SK-N-DZ (cell line): ENCODE results near the gene ZBTB43.
A peak's percentile ranks its signal among the peaks of the same experiment; 100 is the strongest.

Source experiments
- DNase-seq: peaks from one replicate; pipeline ENCODE4 v3.0.0-alpha.2; 2015; ENCODE audit warnings: low spot score

ZBTB43 gene

DNA sequence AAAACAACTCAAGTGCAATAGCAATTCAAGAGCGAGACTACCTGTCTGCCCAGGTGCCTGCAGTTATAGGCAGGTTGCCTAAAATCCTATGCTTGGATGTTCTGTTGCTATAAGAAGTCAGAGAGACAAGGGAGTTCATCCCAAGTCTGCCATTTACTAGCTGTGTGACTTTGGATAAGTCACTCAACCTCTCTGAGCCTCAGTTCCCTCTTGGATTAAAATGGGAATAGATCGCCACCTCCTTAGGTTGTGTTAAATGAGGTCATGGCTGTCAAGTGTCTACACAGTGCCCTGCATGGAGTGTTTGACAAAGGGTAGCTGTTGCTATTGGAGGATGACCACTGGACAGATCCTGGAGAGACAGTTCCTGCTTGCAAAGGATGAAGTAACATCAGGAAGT is 54.3 kb downstream of the ZBTB43 start:
- no peak for DNase-seq

- DNase-seq = peak; percentile 70
Observed at GRCh38 chr9:126860077-126860756, 55.4 kb downstream of the ZBTB43 start, which contains the start of gene ZBTB34. Gene ZBTB34, plus strand, starts transcription at chr9:126860639. Its CDS starts 18,761 bp downstream, at chr9:126879400.

DNA sequence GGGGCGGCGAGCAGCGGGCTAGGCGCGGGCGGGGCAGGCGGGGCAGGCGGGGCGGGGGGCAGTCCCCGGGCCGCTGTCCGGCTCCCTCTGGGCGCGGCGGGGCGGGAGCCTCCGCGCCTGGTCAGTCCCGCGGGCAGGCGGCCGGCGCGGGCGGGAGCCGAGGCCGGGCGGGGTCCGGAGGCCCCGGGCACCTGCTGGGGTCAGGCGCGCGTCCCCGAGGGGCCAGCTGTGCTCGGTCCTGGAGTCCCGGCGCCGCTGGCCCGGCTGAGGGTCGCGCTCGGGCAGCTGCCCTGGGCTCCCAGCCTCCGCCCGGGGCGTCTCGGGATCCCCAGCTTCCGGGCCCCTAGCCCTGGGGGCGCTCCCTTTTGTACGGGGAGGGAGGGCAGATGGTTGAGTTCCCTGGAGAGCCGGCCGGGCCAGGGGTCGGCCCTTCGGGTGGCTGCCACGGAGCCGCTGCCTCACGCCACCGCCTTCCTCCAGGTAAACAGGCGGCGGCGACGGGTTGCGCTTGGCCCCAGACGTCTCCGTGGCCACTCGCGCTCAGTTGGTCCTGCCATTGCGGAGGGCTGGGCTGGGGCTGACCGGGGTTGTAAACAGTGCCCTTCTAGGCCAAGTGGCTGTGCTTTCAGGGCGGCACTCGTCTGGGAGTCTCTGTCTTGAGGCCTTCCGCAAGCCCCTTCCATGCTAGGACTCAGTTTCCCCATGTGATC is 56.1 kb downstream of the ZBTB43 start:
- DNase-seq = no peak

DNA sequence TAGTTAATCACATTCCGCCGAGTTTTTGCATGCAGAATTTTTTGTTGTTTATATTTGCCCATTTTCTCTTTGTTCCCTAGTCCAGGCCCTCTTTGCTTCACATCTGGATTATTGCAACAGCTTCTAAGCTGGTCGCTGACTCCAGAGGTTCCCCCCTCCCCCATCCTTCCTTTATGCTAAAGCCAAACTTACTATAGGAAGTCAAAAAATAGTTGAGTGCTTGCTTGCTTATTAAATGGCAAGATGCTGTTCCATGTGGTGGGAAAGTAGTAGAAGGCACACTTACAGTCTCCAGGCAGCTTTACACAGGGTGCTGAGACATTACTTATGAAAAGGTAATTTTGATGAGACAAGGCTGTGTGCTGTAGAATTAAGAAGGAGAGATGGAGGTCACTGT is 56.9 kb downstream of the ZBTB43 start:
- no peak for DNase-seq

DNA sequence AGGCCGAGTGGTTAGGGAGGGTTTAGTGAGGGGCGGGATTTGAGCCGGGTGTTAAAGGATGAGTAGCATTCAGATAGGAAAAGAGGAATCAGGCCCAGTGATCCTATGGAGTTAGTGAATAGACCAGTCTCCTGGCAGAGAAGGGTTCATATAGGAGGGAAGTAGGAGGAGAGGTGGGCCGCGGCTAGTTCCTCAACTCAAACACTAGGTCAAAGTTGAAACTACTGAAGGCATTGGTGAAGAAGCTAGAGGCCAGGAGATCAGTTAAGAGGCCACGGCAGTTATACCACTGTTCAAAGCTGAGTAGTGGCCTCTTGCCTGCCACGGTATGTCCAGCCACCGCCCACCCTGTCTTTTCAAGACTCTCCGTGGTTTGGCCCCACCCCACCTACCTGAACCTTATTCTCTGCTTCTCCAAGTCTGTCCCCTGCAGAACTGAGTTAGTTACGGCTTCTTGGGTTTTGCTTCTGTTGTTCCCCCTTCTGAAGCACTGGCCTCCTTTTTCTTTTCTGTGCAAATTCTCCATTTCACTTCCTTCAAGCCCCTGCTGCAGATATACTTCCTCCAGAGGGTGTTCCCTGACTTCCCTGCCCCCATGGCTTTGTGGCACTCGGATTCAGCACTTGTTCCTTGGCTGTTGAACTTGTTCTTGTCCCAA is 57.4 kb downstream of the ZBTB43 start:
- DNase-seq = no peak

- no peak for DNase-seq
Observed at GRCh38 chr9:126864771-126865170, 59.9 kb downstream of the ZBTB43 start.

- DNase-seq = no peak
Observed at GRCh38 chr9:126869368-126869767, 64.5 kb downstream of the ZBTB43 start.

- no peak for DNase-seq
Observed at GRCh38 chr9:126872516-126872915, 67.7 kb downstream of the ZBTB43 start.

- DNase-seq = no peak
Observed at GRCh38 chr9:126874546-126875314, 69.9 kb downstream of the ZBTB43 start.

DNA sequence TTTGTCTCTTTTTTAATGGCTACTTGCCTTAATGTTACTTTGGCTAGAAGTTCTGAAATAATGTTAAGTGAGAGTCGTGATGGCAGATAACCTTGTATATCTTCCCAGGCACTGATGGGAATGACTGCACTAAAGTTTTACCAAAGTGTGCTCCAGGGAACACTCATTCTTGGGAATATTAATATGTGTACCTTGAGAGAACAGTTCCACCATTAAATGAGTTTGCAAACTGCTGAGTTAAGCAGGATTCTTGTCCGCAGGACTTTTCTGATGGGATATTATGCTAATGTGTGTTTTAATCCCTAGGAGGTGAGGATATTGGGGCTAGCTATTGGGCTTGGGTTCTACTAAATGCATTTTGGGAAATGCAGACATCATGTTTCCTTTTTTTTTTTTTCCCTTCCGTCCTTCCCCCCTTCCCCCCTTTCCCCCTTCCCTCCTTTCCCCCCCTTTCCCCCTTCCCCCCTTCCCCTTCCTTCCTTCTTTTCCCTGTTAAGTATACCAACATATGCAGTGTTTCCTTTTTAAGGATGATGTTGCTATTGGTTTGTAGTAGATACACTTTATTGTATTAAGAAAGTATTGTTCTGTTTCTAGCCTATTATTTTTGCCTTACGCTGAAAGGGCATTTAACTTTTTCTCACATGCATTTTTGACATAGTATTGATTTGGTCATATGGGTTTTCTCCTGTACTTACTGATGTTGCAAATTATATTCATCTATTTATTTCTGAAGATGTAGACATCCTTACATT is 71.1 kb downstream of the ZBTB43 start:
- no peak for DNase-seq

- no peak for DNase-seq
Observed at GRCh38 chr9:126876531-126876930, 71.7 kb downstream of the ZBTB43 start.

DNA sequence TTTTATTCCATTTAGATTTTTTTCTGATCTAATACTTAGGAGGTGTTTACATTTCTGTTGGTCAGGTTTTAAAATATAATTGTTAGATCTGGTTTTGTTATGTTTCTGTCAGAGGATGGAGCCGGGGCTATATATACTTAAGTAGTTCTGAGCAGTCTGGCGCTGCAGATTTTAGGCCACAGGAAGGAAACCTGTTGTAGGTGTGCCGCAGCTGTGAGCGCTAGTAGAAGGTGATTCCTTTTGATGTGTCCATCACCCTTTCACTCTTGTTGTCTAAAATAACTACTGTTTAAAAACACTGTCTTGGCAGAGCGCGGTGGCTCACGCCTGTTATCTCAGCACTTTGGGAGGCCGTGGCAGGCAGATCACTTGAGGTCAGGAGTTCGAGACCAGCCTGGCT is 72.6 kb downstream of the ZBTB43 start:
- DNase-seq = no peak

DNA sequence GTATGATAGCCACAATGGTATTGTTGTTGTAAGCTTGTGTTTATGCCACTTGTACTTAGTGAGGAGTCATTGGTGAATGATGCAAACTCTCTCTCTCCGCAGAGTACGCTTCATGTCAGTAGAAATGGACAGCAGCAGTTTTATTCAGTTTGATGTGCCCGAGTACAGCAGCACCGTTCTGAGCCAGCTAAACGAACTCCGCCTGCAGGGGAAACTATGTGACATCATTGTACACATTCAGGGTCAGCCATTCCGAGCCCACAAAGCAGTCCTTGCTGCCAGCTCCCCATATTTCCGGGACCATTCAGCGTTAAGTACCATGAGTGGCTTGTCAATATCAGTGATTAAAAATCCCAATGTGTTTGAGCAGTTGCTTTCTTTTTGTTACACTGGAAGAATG is 74.4 kb downstream of the ZBTB43 start:
- no peak for DNase-seq

- no peak for DNase-seq
Observed at GRCh38 chr9:126880226-126880946, 75.5 kb downstream of the ZBTB43 start.

DNA sequence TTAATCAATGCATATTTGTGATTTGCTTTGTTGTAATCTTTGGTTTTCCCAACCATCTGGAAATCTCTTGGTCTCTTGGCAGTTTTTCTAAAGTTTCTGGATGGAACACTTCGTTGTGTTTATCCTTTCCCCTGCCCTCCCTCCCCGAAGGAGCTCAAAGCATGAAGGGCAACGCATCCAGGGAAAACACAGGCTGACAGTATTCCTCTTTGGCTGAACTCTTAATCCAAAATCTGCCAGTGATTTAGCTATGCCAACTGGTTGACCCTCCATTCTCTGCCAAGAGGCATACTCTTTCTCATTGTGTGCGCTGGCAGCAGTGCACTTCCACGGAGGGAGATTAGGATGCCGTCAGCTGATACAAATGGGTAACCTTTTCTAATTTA is 76.1 kb downstream of the ZBTB43 start:
- DNase-seq = no peak

GRCh38 chr9:126882746-126883145 is 77.9 kb downstream of the ZBTB43 start:
- no peak for DNase-seq

- DNase-seq = no peak
Observed at GRCh38 chr9:126883636-126884035, 78.8 kb downstream of the ZBTB43 start.

GRCh38 chr9:126885131-126885641 is 80.3 kb downstream of the ZBTB43 start:
- DNase-seq = no peak

- DNase-seq = no peak
Observed at GRCh38 chr9:126886034-126886822, 81.4 kb downstream of the ZBTB43 start.

DNA sequence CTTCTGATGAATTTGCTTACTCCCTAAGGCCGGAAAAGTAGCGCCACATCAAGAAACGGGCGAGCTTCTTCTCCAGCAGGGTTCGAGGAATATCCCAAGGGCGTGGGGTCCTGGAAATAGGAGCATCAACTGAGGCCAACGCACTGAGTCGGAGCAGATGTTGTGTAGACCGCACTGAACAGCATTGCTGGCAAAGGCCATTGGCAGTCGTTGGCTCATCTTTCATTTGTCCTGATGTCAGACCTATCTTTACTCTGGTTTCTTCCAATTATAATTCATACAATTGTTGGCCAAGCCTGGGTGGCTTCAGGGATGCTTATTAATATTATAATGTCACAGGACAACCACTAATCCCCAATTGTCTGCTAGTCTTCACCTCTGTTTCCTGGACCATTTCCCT is 82.1 kb downstream of the ZBTB43 start:
- no peak for DNase-seq
